Astrocyte (in vitro differentiated cells and primary cell): Measurements from ENCODE around the gene STIM1. TPM values are rescaled to one million over a fixed set of nuclear protein-coding genes. Genes with fewer than 3 reads are reported as not detected.

Experiments used
- DNase-seq: peaks from one replicate; pipeline ENCODE4 v3.0.0-alpha.2; 2010; ENCODE audit warnings: low read depth
- FAIRE-seq: peaks from 2 replicates; lab custom pipeline; 2011; peaks lifted over from hg19 to GRCh38; lab: Jason Lieb, UNC
- H2AFZ ChIP-seq: 2 replicates; pipeline ENCODE4 v1.6.0; 2012; ENCODE audit warnings: low read depth, low read length, inconsistent platforms
- H3K27ac ChIP-seq: 2 replicates; pipeline ENCODE4 v1.5.1; 2011; ENCODE audit warnings: low read depth, low read length, inconsistent platforms
- H3K27me3 ChIP-seq: 2 replicates; pipeline ENCODE4 v1.6.0; 2011; ENCODE audit warnings: low read length, inconsistent platforms; ENCODE audit not compliant: insufficient read depth
- H3K36me3 ChIP-seq: 2 replicates; pipeline ENCODE4 v1.5.1; 2011; ENCODE audit warnings: low read length, inconsistent platforms; ENCODE audit not compliant: insufficient read depth
- H3K4me1 ChIP-seq: 2 replicates; pipeline ENCODE4 v1.5.1; 2011; ENCODE audit warnings: low read length, inconsistent platforms; ENCODE audit not compliant: insufficient read depth
- H3K4me2 ChIP-seq: 2 replicates; pipeline ENCODE4 v1.6.0; 2012; ENCODE audit warnings: low read length, inconsistent platforms
- H3K4me3 ChIP-seq: 2 replicates; pipeline ENCODE4 v1.5.1; 2011; ENCODE audit warnings: low read depth, mild to moderate bottlenecking, low read length, inconsistent platforms; ENCODE audit not compliant: insufficient read depth
- H3K79me2 ChIP-seq: 2 replicates; pipeline ENCODE4 v1.6.0; 2012; ENCODE audit warnings: mild to moderate bottlenecking, low read length, inconsistent platforms; ENCODE audit not compliant: insufficient read depth
- H3K9ac ChIP-seq: 2 replicates; pipeline ENCODE4 v1.6.0; 2012; ENCODE audit warnings: mild to moderate bottlenecking, low read length, inconsistent platforms
- H3K9me3 ChIP-seq: 2 replicates; pipeline ENCODE4 v1.5.1; 2012; ENCODE audit warnings: low read depth, mild to moderate bottlenecking, low read length, inconsistent platforms; ENCODE audit not compliant: insufficient read depth
- H4K20me1 ChIP-seq: 2 replicates; pipeline ENCODE4 v1.6.0; 2012; ENCODE audit warnings: low read length, inconsistent platforms; ENCODE audit not compliant: insufficient read depth
- H3K27ac Mint-ChIP-seq: one replicate; pipeline ENCODE4 v1.8.0; 2021; ENCODE audit warnings: mild to moderate bottlenecking, mixed read lengths; ENCODE audit not compliant: unreplicated experiment
- H3K27me3 Mint-ChIP-seq: one replicate; pipeline ENCODE4 v1.8.0; 2021; ENCODE audit warnings: low read depth, mixed read lengths; ENCODE audit not compliant: unreplicated experiment
- H3K36me3 Mint-ChIP-seq: one replicate; pipeline ENCODE4 v1.8.0; 2021; ENCODE audit warnings: low read depth, mixed read lengths; ENCODE audit not compliant: unreplicated experiment
- H3K4me1 Mint-ChIP-seq: one replicate; pipeline ENCODE4 v1.8.0; 2021; ENCODE audit warnings: low read depth, mixed read lengths; ENCODE audit not compliant: unreplicated experiment
- H3K4me3 Mint-ChIP-seq: one replicate; pipeline ENCODE4 v1.8.0; 2021; ENCODE audit warnings: mild to moderate bottlenecking, moderate library complexity, mixed read lengths; ENCODE audit not compliant: unreplicated experiment
- H3K9me3 Mint-ChIP-seq: one replicate; pipeline ENCODE4 v1.8.0; 2021; ENCODE audit warnings: mild to moderate bottlenecking, mixed read lengths; ENCODE audit not compliant: unreplicated experiment
- CTCF ChIP-seq: IDR thresholded peaks from 2 replicates; pipeline ENCODE4 v1.5.1; 2011; ENCODE audit warnings: low read depth, mild to moderate bottlenecking, inconsistent platforms, low read length, moderate library complexity; ENCODE audit not compliant: insufficient read depth
- EZH2 ChIP-seq: IDR thresholded peaks from 2 replicates; pipeline ENCODE4 v1.6.1; 2012; ENCODE audit warnings: mild to moderate bottlenecking, low read length, inconsistent platforms; ENCODE audit not compliant: insufficient read depth
- total RNA-seq: library from RNA; stranded (reverse); gene quantifications from 2 replicates; pipeline ENCODE4 v1.2.1, GENCODE V29; 2021

Gene STIM1
- total RNA-seq, 1 donor from 2014 or later, result 42.9 TPM

GRCh38 chr11:4065601-4066377 is 210.3 kb downstream of the STIM1 start:
- Mint-ChIP-seq H3K27me3 (no peaks in the 10 kb centered on the region), H3K36me3 (no peaks in the 10 kb centered on the region), H3K4me3 (peak overlapping the region; percentile 9), H3K9me3 (no peaks in the 10 kb centered on the region), H3K27ac (no peak overlapping the region), H3K4me1 (peaks cover 9% of the 10 kb centered on the region)
- Histone ChIP-seq H3K4me2 (no peak overlapping the region), H3K4me3 (no peak overlapping the region), H3K4me1 (peaks cover 4% of the 10 kb centered on the region), H3K27me3 (no peaks in the 10 kb centered on the region), H3K27ac (no peak overlapping the region), H3K9me3 (no peaks in the 10 kb centered on the region), H3K36me3 (no peaks in the 10 kb centered on the region), H3K9ac (no peak overlapping the region), H3K79me2 (no peaks in the 10 kb centered on the region), H4K20me1 (no peaks in the 10 kb centered on the region), H2AFZ (no peak overlapping the region)
- FAIRE-seq (no peak), DNase-seq (peak; percentile 53)
- TF ChIP-seq EZH2, result no peak
- TF ChIP-seq CTCF, result no peak

GRCh38 chr11:4066910-4067309 is 211.4 kb downstream of the STIM1 start:
- H3K27ac Mint-ChIP-seq, result no peak overlapping the region
- H3K36me3 Mint-ChIP-seq, result peaks cover 3% of the 10 kb centered on the region
- H3K4me1 ChIP-seq, result peaks cover 4% of the 10 kb centered on the region
- no peaks in the 10 kb centered on the region for H4K20me1 ChIP-seq
- DNase-seq (no peak), FAIRE-seq (no peak)
- TF ChIP-seq EZH2 (no peak), CTCF (no peak)
- H3K4me2 ChIP-seq, result no peak overlapping the region
- no peak overlapping the region for H3K27ac ChIP-seq
- H3K79me2 ChIP-seq, result no peaks in the 10 kb centered on the region
- H3K4me3 Mint-ChIP-seq, result no peak overlapping the region
- H3K27me3 Mint-ChIP-seq, result no peaks in the 10 kb centered on the region
- H3K27me3 ChIP-seq, result no peaks in the 10 kb centered on the region
- no peak overlapping the region for H3K9ac ChIP-seq
- H3K9me3 ChIP-seq, result no peaks in the 10 kb centered on the region
- no peaks in the 10 kb centered on the region for H3K36me3 ChIP-seq
- peaks cover 12% of the 10 kb centered on the region for H3K4me1 Mint-ChIP-seq
- H2AFZ ChIP-seq, result no peak overlapping the region
- H3K4me3 ChIP-seq, result no peak overlapping the region
- H3K9me3 Mint-ChIP-seq, result no peaks in the 10 kb centered on the region

- peak; percentile 15 for DNase-seq
- FAIRE-seq, result no peak
- Histone ChIP-seq H3K4me3 (no peak overlapping the region), H3K9ac (no peak overlapping the region), H3K4me1 (peaks cover 5% of the 10 kb centered on the region), H3K36me3 (no peaks in the 10 kb centered on the region), H4K20me1 (no peaks in the 10 kb centered on the region), H3K27me3 (no peaks in the 10 kb centered on the region), H3K79me2 (no peaks in the 10 kb centered on the region), H3K4me2 (no peak overlapping the region), H3K27ac (no peak overlapping the region), H2AFZ (no peak overlapping the region), H3K9me3 (no peaks in the 10 kb centered on the region)
- H3K4me3 Mint-ChIP-seq, result no peak overlapping the region
- H3K4me1 Mint-ChIP-seq, result peaks cover 22% of the 10 kb centered on the region
- no peaks in the 10 kb centered on the region for H3K9me3 Mint-ChIP-seq
- H3K27ac Mint-ChIP-seq, result no peak overlapping the region
- peaks cover 3% of the 10 kb centered on the region for H3K36me3 Mint-ChIP-seq
- TF ChIP-seq EZH2, result no peak
- TF ChIP-seq CTCF, result no peak
- no peaks in the 10 kb centered on the region for H3K27me3 Mint-ChIP-seq
Measured at GRCh38 chr11:4068962-4069361, 213.5 kb downstream of the STIM1 start.
